ENCODE results near the gene ELL2.
"Not testable (repeated sequence)": the region's sequence is repeated elsewhere in the genome, so short reads cannot be mapped to it uniquely, and the experiment has no call there.

ELL2 gene

GRCh38 chr5:95907067-95907705 lies 54.5 kb downstream of the ELL2 start:
- no peak for DNase-seq (ENCODE audit: low read depth)
- no peak for TF ChIP-seq CTCF (IDR thresholded peaks at IDR 0.05; ENCODE audit: control insufficient read depth, extremely low read depth, insufficient read depth)

GRCh38 chr5:95906398-95906797 lies 55.3 kb downstream of the ELL2 start:
- not testable (repeated sequence) for H3K4me3 ChIP-seq (ENCODE audit: low read depth, low read length); DNase-seq (ENCODE audit: low read depth)

More at GRCh38 chr5:95907067-95907705, 54.5 kb downstream of the ELL2 start:
- H3K4me3 ChIP-seq (ENCODE audit: low read depth, low read length): no peak overlapping the region

- no peak overlapping the region for H3K4me3 ChIP-seq (ENCODE audit: low read depth, low read length)
- no peak for DNase-seq (ENCODE audit: low read depth)
- TF ChIP-seq CTCF (IDR thresholded peaks at IDR 0.05; ENCODE audit: control insufficient read depth, extremely low read depth, insufficient read depth): no peak
Measured at GRCh38 chr5:95904827-95905226, 56.8 kb downstream of the ELL2 start.

GRCh38 chr5:95903838-95904237 lies 57.8 kb downstream of the ELL2 start:
- H3K4me3 ChIP-seq (ENCODE audit: low read depth, low read length): no peak overlapping the region
- DNase-seq (ENCODE audit: low read depth): no peak
- TF ChIP-seq CTCF (IDR thresholded peaks at IDR 0.05; ENCODE audit: control insufficient read depth, extremely low read depth, insufficient read depth): no peak

GRCh38 chr5:95901676-95902627 lies 59.7 kb downstream of the ELL2 start:
- no peak overlapping the region for H3K4me3 ChIP-seq (ENCODE audit: low read depth, low read length)
- no peak for TF ChIP-seq CTCF (IDR thresholded peaks at IDR 0.05; ENCODE audit: control insufficient read depth, extremely low read depth, insufficient read depth)
- no peak for DNase-seq (ENCODE audit: low read depth)

- DNase-seq (ENCODE audit: low read depth): no peak
- no peak overlapping the region for H3K4me3 ChIP-seq (ENCODE audit: low read depth, low read length)
- no peak for TF ChIP-seq CTCF (IDR thresholded peaks at IDR 0.05; ENCODE audit: control insufficient read depth, extremely low read depth, insufficient read depth)
Measured at GRCh38 chr5:95900383-95900958, 61.2 kb downstream of the ELL2 start.

GRCh38 chr5:95899829-95900228 lies 61.8 kb downstream of the ELL2 start:
- TF ChIP-seq CTCF (IDR thresholded peaks at IDR 0.05; ENCODE audit: control insufficient read depth, extremely low read depth, insufficient read depth): no peak
- no peak overlapping the region for H3K4me3 ChIP-seq (ENCODE audit: low read depth, low read length)
- DNase-seq (ENCODE audit: low read depth): no peak

Data from LNCaP clone FGC (cell line).